BE2C (cell line): ENCODE results near the gene ARID5B.

Experiments
- DNase-seq: peaks from one replicate; pipeline ENCODE4 v3.0.0-alpha.2; 2020
- H3K27me3 ChIP-seq: fragments of 250-450 bp; sonication (Bioruptor Pico); 2 replicates; pipeline ENCODE4 v1.5.1; 2020; ENCODE audit warnings: mild to moderate bottlenecking
- H3K36me3 ChIP-seq: fragments of 250-450 bp; sonication (Bioruptor Pico); 2 replicates; pipeline ENCODE4 v1.5.1; 2020; ENCODE audit warnings: mild to moderate bottlenecking
- H3K4me1 ChIP-seq: fragments of 250-450 bp; sonication (Bioruptor Pico); 2 replicates; pipeline ENCODE4 v1.5.1; 2020
- H3K4me3 ChIP-seq: 2 replicates; pipeline ENCODE4 v1.5.1; 2011; ENCODE audit warnings: low read depth, low read length
- H3K9me3 ChIP-seq: fragments of 250-450 bp; sonication (Bioruptor Pico); 2 replicates; pipeline ENCODE4 v1.5.1; 2020
- CTCF ChIP-seq: IDR thresholded peaks from 2 replicates; pipeline ENCODE4 v1.5.1; 2012; ENCODE audit warnings: mild to moderate bottlenecking, low read depth, low read length

Gene ARID5B

GRCh38 chr10:61897671-61898434 is 3.6 kb upstream of the ARID5B start:
- TF ChIP-seq CTCF: peak; percentile 40
- Histone ChIP-seq H3K9me3 (no peaks in the 10 kb centered on the region), H3K36me3 (no peaks in the 10 kb centered on the region), H3K4me1 (peaks cover 23% of the 10 kb centered on the region), H3K27me3 (no peaks in the 10 kb centered on the region), H3K4me3 (peak overlapping the region; percentile 83)
- peak; percentile 31 for DNase-seq

GRCh38 chr10:61898435-61898778 is 3.1 kb upstream of the ARID5B start:
- Histone ChIP-seq H3K4me1 (peaks cover 23% of the 10 kb centered on the region), H3K36me3 (no peaks in the 10 kb centered on the region), H3K9me3 (no peaks in the 10 kb centered on the region), H3K4me3 (peak overlapping the region; percentile 83), H3K27me3 (no peaks in the 10 kb centered on the region)
- DNase-seq: peak; percentile 53
- no peak for TF ChIP-seq CTCF

GRCh38 chr10:61899069-61899531 is 2.4 kb upstream of the ARID5B start:
- no peak for TF ChIP-seq CTCF
- H3K4me3 ChIP-seq: peak overlapping the region; percentile 83
- H3K4me1 ChIP-seq: peaks cover 23% of the 10 kb centered on the region
- H3K27me3 ChIP-seq: no peaks in the 10 kb centered on the region
- DNase-seq: no peak
- no peaks in the 10 kb centered on the region for H3K9me3 ChIP-seq
- no peaks in the 10 kb centered on the region for H3K36me3 ChIP-seq

GRCh38 chr10:61899663-61899996 is 1.9 kb upstream of the ARID5B start:
- DNase-seq: no peak
- Histone ChIP-seq H3K4me3 (peak overlapping the region; percentile 83), H3K9me3 (no peaks in the 10 kb centered on the region), H3K27me3 (no peaks in the 10 kb centered on the region), H3K4me1 (peaks cover 23% of the 10 kb centered on the region), H3K36me3 (no peaks in the 10 kb centered on the region)
- TF ChIP-seq CTCF: no peak

- Histone ChIP-seq H3K36me3 (no peaks in the 10 kb centered on the region), H3K4me1 (peaks cover 23% of the 10 kb centered on the region), H3K27me3 (no peaks in the 10 kb centered on the region), H3K4me3 (peak overlapping the region; percentile 83), H3K9me3 (no peaks in the 10 kb centered on the region)
- no peak for TF ChIP-seq CTCF
- DNase-seq: peak; percentile 69
Observed at GRCh38 chr10:61899997-61900828, 1.3 kb upstream of the ARID5B start.
